ENCODE data around the gene HIPK1.

DNA sequence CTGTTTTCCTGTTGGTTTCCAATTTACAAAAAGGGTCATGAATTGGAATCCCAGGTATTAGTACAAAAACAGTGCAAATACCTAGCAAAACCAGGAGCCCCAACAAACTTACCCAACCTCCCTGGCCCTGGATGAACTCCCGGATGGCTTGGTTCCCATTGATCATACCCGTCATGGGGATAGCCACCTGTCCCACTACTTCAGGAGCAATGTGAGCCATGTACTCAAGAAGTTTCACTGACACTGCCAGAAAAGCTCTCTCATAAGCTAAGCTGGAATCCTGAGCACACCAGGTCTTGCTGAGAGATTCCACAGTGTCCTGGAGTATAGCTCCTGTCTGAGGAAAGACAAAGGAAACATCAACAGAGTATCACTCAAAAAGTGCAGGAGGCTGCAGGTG is 47.5 kb upstream of the HIPK1 start:
- TF ChIP-seq, protein P1, sequence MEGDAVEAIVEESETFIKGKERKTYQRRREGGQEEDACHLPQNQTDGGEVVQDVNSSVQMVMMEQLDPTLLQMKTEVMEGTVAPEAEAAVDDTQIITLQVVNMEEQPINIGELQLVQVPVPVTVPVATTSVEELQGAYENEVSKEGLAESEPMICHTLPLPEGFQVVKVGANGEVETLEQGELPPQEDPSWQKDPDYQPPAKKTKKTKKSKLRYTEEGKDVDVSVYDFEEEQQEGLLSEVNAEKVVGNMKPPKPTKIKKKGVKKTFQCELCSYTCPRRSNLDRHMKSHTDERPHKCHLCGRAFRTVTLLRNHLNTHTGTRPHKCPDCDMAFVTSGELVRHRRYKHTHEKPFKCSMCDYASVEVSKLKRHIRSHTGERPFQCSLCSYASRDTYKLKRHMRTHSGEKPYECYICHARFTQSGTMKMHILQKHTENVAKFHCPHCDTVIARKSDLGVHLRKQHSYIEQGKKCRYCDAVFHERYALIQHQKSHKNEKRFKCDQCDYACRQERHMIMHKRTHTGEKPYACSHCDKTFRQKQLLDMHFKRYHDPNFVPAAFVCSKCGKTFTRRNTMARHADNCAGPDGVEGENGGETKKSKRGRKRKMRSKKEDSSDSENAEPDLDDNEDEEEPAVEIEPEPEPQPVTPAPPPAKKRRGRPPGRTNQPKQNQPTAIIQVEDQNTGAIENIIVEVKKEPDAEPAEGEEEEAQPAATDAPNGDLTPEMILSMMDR (IDR thresholded peaks at IDR 0.05; ENCODE audit: poor library complexity): no peak
- TF ChIP-seq EZH2 (IDR thresholded peaks at IDR 0.05; ENCODE audit: borderline replicate concordance) (no peak), EZH2phosphoT487 (IDR thresholded peaks at IDR 0.05; ENCODE audit: low read depth, severe bottlenecking, unreplicated experiment) (no peak)

All from hepatocyte (in vitro differentiated cells).